SU-DHL-6 (cell line): ENCODE measurements around the gene P3H2.

Experiments
- CTCF ChIP-seq: fragments of 200-600 bp; sonication (generic); IDR thresholded peaks from one replicate; pipeline ENCODE4 v1.5.1; 2017; ENCODE audit warnings: antibody characterized with exemption, mild to moderate bottlenecking, low read length, moderate library complexity; ENCODE audit not compliant: insufficient read depth, poor library complexity, severe bottlenecking
- EZH2phosphoT487 ChIP-seq: fragments of 200-600 bp; sonication (generic), shearing (Covaris generic); conservative IDR thresholded peaks from 2 replicates; pipeline ENCODE4 v1.6.1; 2018; ENCODE audit warnings: mild to moderate bottlenecking, antibody characterized with exemption, low read length, moderate library complexity, mixed read lengths

GRCh38 chr3:190060192-190060775 is 60.4 kb downstream of the P3H2 start:
- TF ChIP-seq CTCF (no peak), EZH2phosphoT487 (no peak)
